GM12878 (cell line): Measurements from ENCODE around the gene GCNT4. TPM values are rescaled to one million over a fixed set of nuclear protein-coding genes. Genes with fewer than 3 reads are reported as not detected.

Source experiments
- ATAC-seq: fragments of 200-7000 bp; cut with Tn5 transposase; 3 replicates; pipeline ENCODE4 v1.9.1; 2020; ENCODE audit warnings: mild to moderate bottlenecking, moderate library complexity
- BruUV-seq: library from RNA; stranded (reverse); fragments of 400-500 nt; replicated peaks from 2 replicates; lab custom pipeline; 2021; lab: Mats Ljungman, UMichigan
- CTCF ChIA-PET: fragments of 300-600 bp; sonication (Branson Sonifier 250); formaldehyde crosslinking; extraction: SDS; loops from one replicate; lab custom pipeline; 2021; ENCODE audit warnings: inconsistent platforms; lab: Yijun Ruan, JAX
- POLR2A ChIA-PET: fragments of 350-600 bp; formaldehyde crosslinking; extraction: SDS; loops from one replicate; lab custom pipeline; 2021; ENCODE audit warnings: inconsistent platforms; lab: Charles Lee
- RAD21 ChIA-PET: fragments of 300-600 bp; sonication (Branson Sonifier 250); formaldehyde crosslinking; loops from one replicate; lab custom pipeline; 2023; ENCODE audit warnings: antibody characterized with exemption; ENCODE audit not compliant: unreplicated experiment; lab: Charles Lee
- SMC1A ChIA-PET: fragments of 300-600 bp; sonication (Branson Sonifier 250); formaldehyde crosslinking; loops from one replicate; lab custom pipeline; 2023; ENCODE audit not compliant: unreplicated experiment, uncharacterized antibody; lab: Charles Lee
- DNase-seq: peaks from one replicate; pipeline ENCODE4 v3.0.0-alpha.2; 2011; ENCODE audit warnings: low read depth, low spot score
- FAIRE-seq: peaks from 3 replicates; lab custom pipeline; 2011; peaks lifted over from hg19 to GRCh38; lab: Jason Lieb, UNC
- H2AFZ ChIP-seq: 2 replicates; pipeline ENCODE4 v1.6.0; 2011; ENCODE audit warnings: low read depth, low read length, control low read depth; ENCODE audit not compliant: control insufficient read depth
- H3K27ac ChIP-seq: 2 replicates; pipeline ENCODE4 v1.5.1; 2011; ENCODE audit warnings: control low read depth; ENCODE audit not compliant: control insufficient read depth, insufficient read depth
- H3K27me3 ChIP-seq, 2 experiments: replicated peaks in 1 of 2; 2 replicates each; pipeline versions ENCODE4 v1.6.0 to v1.6.1; 2011; ENCODE audit warnings: low read length in 1 of 2; ENCODE audit not compliant: control insufficient read depth in 2 of 2, insufficient read depth in 2 of 2
- H3K36me3 ChIP-seq, 2 experiments: 2 replicates each; pipeline ENCODE4 v1.5.1; 2011; ENCODE audit warnings: low read length in 1 of 2; ENCODE audit not compliant: control insufficient read depth in 2 of 2, insufficient read depth in 2 of 2
- H3K4me1 ChIP-seq: 2 replicates; pipeline ENCODE4 v1.6.1; 2011; ENCODE audit warnings: mild to moderate bottlenecking, low read length, moderate library complexity, mixed read lengths; ENCODE audit not compliant: control insufficient read depth, insufficient read depth
- H3K4me2 ChIP-seq: 2 replicates; pipeline ENCODE4 v1.6.0; 2011; ENCODE audit warnings: control low read depth; ENCODE audit not compliant: control insufficient read depth, insufficient read depth
- H3K4me3 ChIP-seq: fragments of 200-600 bp; sonication (generic); 2 replicates; pipeline ENCODE4 v1.5.1; 2016
- H3K79me2 ChIP-seq: 2 replicates; pipeline ENCODE4 v1.6.0; 2011; ENCODE audit warnings: low read length; ENCODE audit not compliant: control insufficient read depth, insufficient read depth
- H3K9ac ChIP-seq: 2 replicates; pipeline ENCODE4 v1.8.0; 2011; ENCODE audit warnings: low read length, control low read depth, mixed read lengths; ENCODE audit not compliant: control insufficient read depth, insufficient read depth
- H3K9me3 ChIP-seq: replicated peaks from 3 replicates; pipeline ENCODE4 v1.5.1; 2011; ENCODE audit warnings: mild to moderate bottlenecking, low read length; ENCODE audit not compliant: control insufficient read depth, insufficient read depth
- H4K20me1 ChIP-seq: 2 replicates; pipeline ENCODE4 v1.6.0; 2011; ENCODE audit not compliant: control insufficient read depth, insufficient read depth
- CHD1 ChIP-seq: IDR thresholded peaks from 2 replicates; pipeline ENCODE4 v1.6.1; 2012; ENCODE audit warnings: low read depth, low read length, improper control_type of control experiment
- CHD2 ChIP-seq: IDR thresholded peaks from 2 replicates; pipeline ENCODE4 v1.6.1; 2011; ENCODE audit warnings: low read depth, low read length, improper control_type of control experiment, borderline replicate concordance
- DPF2 ChIP-seq: fragments of 450-650 bp; IDR thresholded peaks from 2 replicates; pipeline ENCODE4 v1.6.1; 2017; ENCODE audit warnings: mild to moderate bottlenecking
- ETV6 ChIP-seq, 2 experiments: fragments of 450-650 bp in 1 of 2; IDR thresholded peaks in 1 of 2; conservative IDR thresholded peaks in 1 of 2; 2 replicates each; pipeline ENCODE4 v1.6.1; 2014; ENCODE audit warnings: antibody characterized with exemption in 1 of 2, borderline replicate concordance in 1 of 2, low read depth in 1 of 2, mild to moderate bottlenecking in 1 of 2, moderate library complexity in 1 of 2
- HDAC6 ChIP-seq: fragments of 200-600 bp; sonication (generic); IDR thresholded peaks from one replicate; pipeline ENCODE4 v1.8.0; 2017; ENCODE audit warnings: antibody characterized with exemption; ENCODE audit not compliant: unreplicated experiment
- NR2C2 ChIP-seq: IDR thresholded peaks from 2 replicates; pipeline ENCODE4 v1.6.1; 2011; ENCODE audit warnings: borderline replicate concordance, low read depth; ENCODE audit not compliant: control insufficient read depth, insufficient read length
- NR2F1 ChIP-seq: fragments of 450-650 bp; conservative IDR thresholded peaks from 2 replicates; pipeline ENCODE4 v1.6.1; 2017; ENCODE audit warnings: mild to moderate bottlenecking
- POU2F2 ChIP-seq: IDR thresholded peaks from 3 replicates; pipeline ENCODE4 v1.6.1; 2011; ENCODE audit warnings: low read depth, mild to moderate bottlenecking, low read length, borderline replicate concordance
- RAD21 ChIP-seq: IDR thresholded peaks from 2 replicates; pipeline ENCODE4 v1.6.1; 2011; ENCODE audit warnings: mild to moderate bottlenecking, low read depth, low read length, moderate library complexity; ENCODE audit not compliant: insufficient read depth
- RBBP5 ChIP-seq: fragments of 200-600 bp; sonication (generic); conservative IDR thresholded peaks from 2 replicates; pipeline ENCODE4 v1.6.1; 2016
- RFX5 ChIP-seq: IDR thresholded peaks from 2 replicates; pipeline ENCODE4 v1.6.1; 2011; ENCODE audit warnings: low read depth, low read length, improper control_type of control experiment
- RUNX3 ChIP-seq: IDR thresholded peaks from 2 replicates; pipeline ENCODE4 v1.6.1; 2012; ENCODE audit warnings: low read length, inconsistent platforms
- SIX5 ChIP-seq: IDR thresholded peaks from 2 replicates; pipeline ENCODE4 v1.6.1; 2011; ENCODE audit warnings: mild to moderate bottlenecking, low read depth, low read length, moderate library complexity; ENCODE audit not compliant: severe bottlenecking
- SREBF1 ChIP-seq: IDR thresholded peaks from 2 replicates; pipeline ENCODE4 v1.6.1; 2012; ENCODE audit warnings: mild to moderate bottlenecking, low read length
- SRF ChIP-seq, 2 experiments: IDR thresholded peaks; 2 replicates each; pipeline ENCODE4 v1.6.1; 2011; ENCODE audit warnings: low read depth in 2 of 2, low read length in 2 of 2, mild to moderate bottlenecking in 1 of 2, moderate library complexity in 1 of 2
- YY1 ChIP-seq: IDR thresholded peaks from 2 replicates; pipeline ENCODE4 v1.6.1; 2011; ENCODE audit warnings: low read depth, mild to moderate bottlenecking, low read length
- ZNF217 ChIP-seq: fragments of 450-650 bp; IDR thresholded peaks from 2 replicates; pipeline ENCODE4 v1.6.1; 2017; ENCODE audit warnings: antibody characterized with exemption, mild to moderate bottlenecking
- WGBS: methylation state at CpG from one replicate; pipeline ENCODE4 v1.1.6; 2016; ENCODE audit warnings: low lambda C conversion rate; ENCODE audit not compliant: insufficient replicate concordance, insufficient coverage; ENCODE audit errors: missing lambda C conversion rate; 5-methylcytosine and 5-hydroxymethylcytosine counted together
- in situ Hi-C: fragments of 300-500 bp; cut with MboI; formaldehyde crosslinking; loops from 9 replicates; pipeline ENCODE4 v1.14.3; 2018; ENCODE audit warnings: mixed read lengths
- intact Hi-C: fragments of 100-400 bp; cut with micrococcal nuclease; formaldehyde crosslinking; loops from one replicate; pipeline ENCODE4 v1.14.2; 2022; ENCODE audit not compliant: unreplicated experiment
- polyA plus RNA-seq, 11 experiments: library from polyadenylated mRNA; depleted of rRNA in 4 of 11; unstranded in 6 of 11; stranded (reverse) in 5 of 11; fragments of >200 nt; fragmentation: Nextera tagmentation in 4 of 11; fragmentation: Illumina TruSeq in 1 of 11; extraction: Ambion mirVana in 4 of 11; extraction: Trizol in 1 of 11; gene quantifications; 1 replicate in 1 of 11; 2 replicates in 10 of 11; pipeline versions ENCODE4 v1.2.1 to v1.2.3, GENCODE V29; 2011 to 2016; ENCODE audit warnings: inconsistent platforms in 2 of 11, missing spikeins in 2 of 11, low read depth in 1 of 11
- total RNA-seq, 4 experiments: library from RNA; depleted of rRNA in 3 of 4; stranded (reverse); fragments of >200 nt in 3 of 4; fragmentation: Illumina TruSeq in 1 of 4; extraction: Trizol in 1 of 4; gene quantifications; 2 replicates each; pipeline versions ENCODE4 v1.2.1 to v1.2.3, GENCODE V29; 2013 to 2021
- TF ChIP-seq, protein P1 (sequence below), 3 experiments: IDR thresholded peaks in 2 of 3; conservative IDR thresholded peaks in 1 of 3; 2 replicates each; pipeline ENCODE4 v1.5.1; 2011; ENCODE audit warnings: low read depth in 3 of 3, low read length in 3 of 3, mild to moderate bottlenecking in 3 of 3, control low read depth in 2 of 3, moderate library complexity in 2 of 3, inconsistent platforms in 1 of 3, mixed read lengths in 1 of 3; ENCODE audit not compliant: control insufficient read depth in 2 of 3, insufficient read depth in 1 of 3; ENCODE audit errors: extremely low read depth in 1 of 3
- TF ChIP-seq, protein P2 (sequence below): fragments of 450-650 bp; IDR thresholded peaks from 2 replicates; pipeline ENCODE4 v1.6.1; 2016; ENCODE audit warnings: mild to moderate bottlenecking
- TF ChIP-seq, protein P3 (sequence below): fragments of 450-650 bp; IDR thresholded peaks from 2 replicates; pipeline ENCODE4 v1.6.1; 2014; ENCODE audit warnings: mild to moderate bottlenecking

The GCNT4 gene
- total and polyA plus RNA-seq, 10 of the 15 experiments (the other 5 are each of a cell fraction or from before 2014, with no cell fraction given) = 0.03 to 0.04 TPM; not detected in 8

DNA sequence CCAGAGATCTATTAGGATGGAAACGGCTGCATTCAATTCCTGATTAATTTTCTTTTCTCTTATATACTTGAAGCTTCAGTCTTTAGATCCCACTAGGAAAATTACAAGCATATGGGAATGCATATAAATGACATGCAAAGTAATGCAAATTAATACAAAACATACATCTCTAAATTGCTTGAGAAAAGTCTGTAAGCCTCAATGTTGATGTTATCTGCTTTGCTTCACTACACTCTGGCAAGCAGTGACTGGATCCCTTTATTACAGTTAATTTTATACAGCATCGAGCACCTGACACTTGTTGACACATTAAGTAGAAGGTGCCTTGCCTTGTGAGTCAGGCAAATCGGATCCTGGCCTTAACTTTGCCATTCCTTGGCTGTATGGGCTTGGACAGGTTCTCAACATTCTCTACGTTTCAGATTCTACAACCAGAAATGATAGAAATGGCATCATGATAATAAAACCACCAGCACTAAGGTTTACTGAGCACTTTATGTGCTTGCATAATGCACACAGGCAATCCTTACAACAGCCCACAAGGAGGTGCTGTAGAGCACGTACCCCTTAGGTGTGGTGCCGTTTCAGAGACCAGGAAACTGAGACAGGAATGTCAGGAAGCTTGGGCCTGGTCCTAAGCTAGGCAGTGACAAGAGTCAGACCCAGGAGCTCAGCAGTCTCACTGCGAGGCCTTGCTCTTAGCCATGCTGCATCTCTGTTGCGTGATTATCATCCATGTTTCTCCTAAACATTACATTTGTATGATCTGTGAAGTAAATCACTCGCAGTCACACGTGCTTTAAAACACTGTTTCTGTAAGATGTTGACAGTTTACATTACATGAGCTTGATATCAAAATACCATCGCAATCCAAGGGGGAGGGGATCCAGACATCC, 2.7 kb downstream of the GCNT4 start:
- Histone ChIP-seq H3K36me3 (no peaks in the 10 kb centered on the region), H4K20me1 (peaks cover 2% of the 10 kb centered on the region; the same call in 1 of the 2 replicates), H3K9ac (no peak overlapping the region), H2AFZ (no peak overlapping the region), H3K4me1 (peaks cover 9% of the 10 kb centered on the region), H3K4me3 (0 out of 2 replicates have a peak overlapping the region, but pooled peaks have one; percentile 34), H3K27me3 (peaks cover 6 to 13% of the 10 kb centered on the region in 2 experiments; a peak in 3 of 4 replicates), H3K4me2 (peak overlapping the region; percentile 77), H3K9me3 (no peaks in the 10 kb centered on the region), H3K27ac (no peak overlapping the region), H3K79me2 (no peaks in the 10 kb centered on the region)
- ChIA-PET SMC1A (interaction anchor here (0.6 kb wide), 1 partner anchor 1070 kb away, joined by 3 read pairs; no protein-coding TSS in a partner anchor), RAD21 (no interaction called here), POLR2A (no interaction called here), CTCF (interaction anchor here (0.7 to 2.0 kb wide), 11 partner anchors 8 to 632 kb away, joined by 3 to 6 read pairs (median 4); no protein-coding TSS in a partner anchor)
- no peak for FAIRE-seq
- DNase-seq = no peak
- peak; percentile 64 for ATAC-seq
- 46% methylated on average over 11 of the region's 11 CpGs for WGBS
- no TSS peak for BruUV-seq
- intact Hi-C loops (loop anchor here (10.0 kb wide), 1 partner anchor 625 kb away; no protein-coding TSS in a partner anchor), in situ Hi-C loops (no loop called here)
- TF ChIP-seq, protein P1, sequence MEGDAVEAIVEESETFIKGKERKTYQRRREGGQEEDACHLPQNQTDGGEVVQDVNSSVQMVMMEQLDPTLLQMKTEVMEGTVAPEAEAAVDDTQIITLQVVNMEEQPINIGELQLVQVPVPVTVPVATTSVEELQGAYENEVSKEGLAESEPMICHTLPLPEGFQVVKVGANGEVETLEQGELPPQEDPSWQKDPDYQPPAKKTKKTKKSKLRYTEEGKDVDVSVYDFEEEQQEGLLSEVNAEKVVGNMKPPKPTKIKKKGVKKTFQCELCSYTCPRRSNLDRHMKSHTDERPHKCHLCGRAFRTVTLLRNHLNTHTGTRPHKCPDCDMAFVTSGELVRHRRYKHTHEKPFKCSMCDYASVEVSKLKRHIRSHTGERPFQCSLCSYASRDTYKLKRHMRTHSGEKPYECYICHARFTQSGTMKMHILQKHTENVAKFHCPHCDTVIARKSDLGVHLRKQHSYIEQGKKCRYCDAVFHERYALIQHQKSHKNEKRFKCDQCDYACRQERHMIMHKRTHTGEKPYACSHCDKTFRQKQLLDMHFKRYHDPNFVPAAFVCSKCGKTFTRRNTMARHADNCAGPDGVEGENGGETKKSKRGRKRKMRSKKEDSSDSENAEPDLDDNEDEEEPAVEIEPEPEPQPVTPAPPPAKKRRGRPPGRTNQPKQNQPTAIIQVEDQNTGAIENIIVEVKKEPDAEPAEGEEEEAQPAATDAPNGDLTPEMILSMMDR (IDR thresholded peaks at IDR 0.05 in 2 of 3, conservative IDR thresholded peaks at IDR 0.05 in 1 of 3; ENCODE audit: control insufficient read depth in 2 of 3, extremely low read depth in 1 of 3, insufficient read depth in 1 of 3, low read depth in 3 of 3, low read length in 3 of 3) = peak; percentile 59 to 76 (median 75)
- TF ChIP-seq POU2F2 (peak; percentile 70; the same call in 1 of the 3 replicates), NR2F1 (no peak), RUNX3 (no peak), SRF (IDR thresholded peaks at IDR 0.05; ENCODE audit: low read depth in 2 of 2, low read length in 2 of 2) (no peak), ZNF217 (no peak), SREBF1 (no peak), CHD1 (no peak), HDAC6 (no peak), CHD2 (no peak), ETV6 (conservative IDR thresholded peaks at IDR 0.05 in 1 of 2, IDR thresholded peaks at IDR 0.05 in 1 of 2; ENCODE audit: borderline replicate concordance in 1 of 2, low read depth in 1 of 2) (no peak), RFX5 (no peak), SIX5 (no peak), RBBP5 (no peak), NR2C2 (no peak), DPF2 (no peak), YY1 (0 out of 2 replicates have a peak, but pooled peaks have one; percentile 53), RAD21 (peak; percentile 52)
- TF ChIP-seq, protein P2, sequence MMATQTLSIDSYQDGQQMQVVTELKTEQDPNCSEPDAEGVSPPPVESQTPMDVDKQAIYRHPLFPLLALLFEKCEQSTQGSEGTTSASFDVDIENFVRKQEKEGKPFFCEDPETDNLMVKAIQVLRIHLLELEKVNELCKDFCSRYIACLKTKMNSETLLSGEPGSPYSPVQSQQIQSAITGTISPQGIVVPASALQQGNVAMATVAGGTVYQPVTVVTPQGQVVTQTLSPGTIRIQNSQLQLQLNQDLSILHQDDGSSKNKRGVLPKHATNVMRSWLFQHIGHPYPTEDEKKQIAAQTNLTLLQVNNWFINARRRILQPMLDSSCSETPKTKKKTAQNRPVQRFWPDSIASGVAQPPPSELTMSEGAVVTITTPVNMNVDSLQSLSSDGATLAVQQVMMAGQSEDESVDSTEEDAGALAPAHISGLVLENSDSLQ = no peak
- TF ChIP-seq, protein P3, sequence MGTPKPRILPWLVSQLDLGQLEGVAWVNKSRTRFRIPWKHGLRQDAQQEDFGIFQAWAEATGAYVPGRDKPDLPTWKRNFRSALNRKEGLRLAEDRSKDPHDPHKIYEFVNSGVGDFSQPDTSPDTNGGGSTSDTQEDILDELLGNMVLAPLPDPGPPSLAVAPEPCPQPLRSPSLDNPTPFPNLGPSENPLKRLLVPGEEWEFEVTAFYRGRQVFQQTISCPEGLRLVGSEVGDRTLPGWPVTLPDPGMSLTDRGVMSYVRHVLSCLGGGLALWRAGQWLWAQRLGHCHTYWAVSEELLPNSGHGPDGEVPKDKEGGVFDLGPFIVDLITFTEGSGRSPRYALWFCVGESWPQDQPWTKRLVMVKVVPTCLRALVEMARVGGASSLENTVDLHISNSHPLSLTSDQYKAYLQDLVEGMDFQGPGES = no peak
